ENCODE data around the gene HMHB1. TPM values are rescaled to one million over a fixed set of nuclear protein-coding genes. Genes with fewer than 3 reads are reported as not detected.
"Not testable (repeated sequence)": the region's sequence is repeated elsewhere in the genome, so short reads cannot be mapped to it uniquely, and the experiment has no call there.

Gene HMHB1
- total RNA-seq, 6 donors from 2014 or later = not detected

GRCh38 chr5:143800715-143801114, 11.2 kb upstream of the HMHB1 start:
- ATAC-seq (ENCODE audit: low FRiP score in 2 of 2) = no peak
- TF ChIP-seq POLR2AphosphoS5 (IDR thresholded peaks at IDR 0.05) = no peak
- no peak for TF ChIP-seq CTCF (IDR thresholded peaks at IDR 0.05)
- H3K9me3 ChIP-seq = no peaks in the 10 kb centered on the region
- H3K36me3 ChIP-seq = no peaks in the 10 kb centered on the region
- no peaks in the 10 kb centered on the region for H3K4me1 ChIP-seq
- WGBS, 2 donors = 84% methylated on average over 2 of the region's 2 CpGs
- H3K27ac ChIP-seq = no peak overlapping the region
- no peaks in the 10 kb centered on the region for H3K27me3 ChIP-seq
- DNase-seq = no peak
- no peak overlapping the region for H3K4me3 ChIP-seq

DNA sequence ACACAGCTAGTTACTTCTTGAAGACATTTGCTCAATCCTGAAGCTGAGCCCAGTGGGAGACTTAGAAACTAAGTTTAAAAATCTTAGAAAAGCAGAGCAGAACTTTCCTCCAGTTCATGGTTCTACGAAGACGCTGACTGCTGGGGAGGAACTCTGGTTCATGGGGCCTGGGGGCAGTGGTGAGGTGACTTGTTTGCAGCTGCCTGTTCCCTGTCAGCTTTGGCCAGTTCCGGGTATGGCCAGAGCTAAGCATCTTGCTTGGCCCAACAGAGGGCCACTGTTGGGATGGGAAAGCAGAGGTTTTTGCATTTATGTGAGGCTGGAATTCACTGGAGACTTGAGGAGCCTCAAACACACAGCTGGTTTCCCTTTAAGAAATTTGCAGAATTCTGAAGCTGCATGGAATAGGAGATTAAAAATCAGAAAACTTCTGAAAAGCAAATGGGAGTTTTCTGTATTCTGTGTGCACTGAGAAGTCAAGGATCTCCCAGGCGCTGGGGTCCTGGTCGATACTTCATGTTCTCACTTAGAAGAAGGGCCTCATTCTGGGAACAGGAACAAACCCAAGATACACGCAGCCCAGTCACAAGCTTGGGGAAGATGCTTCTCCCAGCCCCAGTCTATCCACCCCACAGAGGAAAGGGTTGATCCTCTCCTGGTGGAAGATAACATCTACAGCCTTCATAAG, 10.6 kb upstream of the HMHB1 start:
- Histone ChIP-seq H3K4me1 (no peaks in the 10 kb centered on the region), H3K27ac (no peak overlapping the region), H3K9me3 (no peaks in the 10 kb centered on the region), H3K36me3 (no peaks in the 10 kb centered on the region), H3K4me3 (no peak overlapping the region), H3K27me3 (no peaks in the 10 kb centered on the region)
- ATAC-seq (ENCODE audit: low FRiP score in 2 of 2) (no peak), DNase-seq (no peak)
- TF ChIP-seq POLR2AphosphoS5 (IDR thresholded peaks at IDR 0.05) = no peak
- no peak for TF ChIP-seq EP300 (IDR thresholded peaks at IDR 0.05)
- TF ChIP-seq POLR2A (IDR thresholded peaks at IDR 0.05) = no peak
- no peak for TF ChIP-seq CTCF (IDR thresholded peaks at IDR 0.05)
- 90 to 92% methylated on average over 6 of the region's 6 CpGs for WGBS, 2 donors

- Histone ChIP-seq H3K27ac (no peak overlapping the region), H3K9me3 (no peaks in the 10 kb centered on the region), H3K36me3 (no peaks in the 10 kb centered on the region), H3K27me3 (no peaks in the 10 kb centered on the region), H3K4me3 (no peak overlapping the region), H3K4me1 (no peaks in the 10 kb centered on the region)
- TF ChIP-seq POLR2A (IDR thresholded peaks at IDR 0.05) = no peak
- no peak for TF ChIP-seq EP300 (IDR thresholded peaks at IDR 0.05)
- TF ChIP-seq POLR2AphosphoS5 (IDR thresholded peaks at IDR 0.05) = no peak
- TF ChIP-seq CTCF (IDR thresholded peaks at IDR 0.05) = no peak
- DNase-seq (no peak), ATAC-seq (ENCODE audit: low FRiP score in 2 of 2) (no peak)
- 88 to 91% methylated on average over 2 of the region's 2 CpGs for WGBS, 2 donors
Observed at GRCh38 chr5:143805861-143806260, 6.1 kb upstream of the HMHB1 start.

DNA sequence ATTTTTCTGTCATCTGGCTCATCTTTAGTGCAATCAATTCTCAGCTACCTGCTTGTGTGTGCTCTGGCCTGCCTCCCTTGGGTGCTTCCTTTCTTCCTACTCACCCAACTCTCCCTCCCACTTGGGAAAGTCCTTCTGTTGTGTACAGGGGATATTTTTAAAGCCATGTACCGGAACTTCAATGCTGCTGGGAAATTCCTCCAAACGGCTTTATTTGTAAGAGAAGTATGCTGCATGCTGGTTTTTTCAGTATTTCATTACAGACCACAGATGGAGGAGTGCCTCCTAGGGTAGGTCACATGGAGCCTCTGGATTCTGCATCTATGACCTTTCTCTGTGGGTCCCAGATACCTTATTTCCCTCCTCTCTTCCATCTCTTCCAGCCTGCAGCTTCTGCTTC, 5.4 kb upstream of the HMHB1 start:
- DNase-seq (peak in 1 of 2 donors; percentile 23), ATAC-seq (ENCODE audit: low FRiP score in 2 of 2) (no peak)
- no peak overlapping the region for H3K27ac ChIP-seq
- no peak overlapping the region for H3K4me3 ChIP-seq
- no peaks in the 10 kb centered on the region for H3K27me3 ChIP-seq
- H3K9me3 ChIP-seq = no peaks in the 10 kb centered on the region
- no peaks in the 10 kb centered on the region for H3K36me3 ChIP-seq
- H3K4me1 ChIP-seq = no peaks in the 10 kb centered on the region
- TF ChIP-seq EP300 (IDR thresholded peaks at IDR 0.05) (no peak), CTCF (IDR thresholded peaks at IDR 0.05) (no peak), POLR2AphosphoS5 (IDR thresholded peaks at IDR 0.05) (no peak), POLR2A (IDR thresholded peaks at IDR 0.05) (no peak)
- WGBS, 2 donors = 43% methylated on average over 2 of the region's 2 CpGs

GRCh38 chr5:143807401-143807800, 4.6 kb upstream of the HMHB1 start:
- no peaks in the 10 kb centered on the region for H3K27me3 ChIP-seq
- 83 to 85% methylated on average over 1 of the region's 1 CpG for WGBS, 2 donors

DNA sequence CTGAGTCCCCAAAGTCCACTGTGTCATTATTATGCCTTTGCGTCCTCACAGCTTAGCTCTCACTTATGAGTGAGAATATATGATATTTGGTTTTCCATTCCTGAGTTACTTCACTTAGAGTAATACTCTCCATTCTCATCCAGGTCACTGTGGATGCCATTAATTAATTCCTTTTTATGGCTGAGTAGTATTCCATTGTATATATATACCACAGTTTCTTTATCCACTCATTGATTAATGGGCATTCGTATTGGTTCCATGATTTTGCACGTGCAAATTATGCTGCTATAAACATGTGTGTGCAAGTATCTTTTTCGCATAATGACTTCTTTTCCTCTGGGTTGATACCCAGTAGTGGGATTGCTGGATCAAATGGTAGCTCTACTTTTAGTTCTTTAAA, 4.4 kb downstream of the HMHB1 start:
- H3K27me3 ChIP-seq; H3K9me3 ChIP-seq; H3K4me3 ChIP-seq; H3K36me3 ChIP-seq; DNase-seq; H3K4me1 ChIP-seq; ATAC-seq (ENCODE audit: low FRiP score in 2 of 2); H3K27ac ChIP-seq: not testable (repeated sequence)
- WGBS, 2 donors = 95 to 97% methylated on average over 4 of the region's 4 CpGs

More at GRCh38 chr5:143807401-143807800, 4.6 kb upstream of the HMHB1 start:
- Histone ChIP-seq H3K36me3 (no peaks in the 10 kb centered on the region), H3K27ac (no peak overlapping the region), H3K4me3 (no peak overlapping the region), H3K9me3 (no peaks in the 10 kb centered on the region), H3K4me1 (peaks cover 0 to 4% (median 0%) of the 10 kb centered on the region in 4 donors)
- DNase-seq (no peak), ATAC-seq (ENCODE audit: low FRiP score in 2 of 2) (no peak)
- TF ChIP-seq POLR2AphosphoS5 (IDR thresholded peaks at IDR 0.05) = no peak
- no peak for TF ChIP-seq EP300 (IDR thresholded peaks at IDR 0.05)
- no peak for TF ChIP-seq POLR2A (IDR thresholded peaks at IDR 0.05)
- no peak for TF ChIP-seq CTCF (IDR thresholded peaks at IDR 0.05)

All from upper lobe of left lung (tissue), 6 donors.